ENCODE measurements around the gene CACNA2D3. TPM values are rescaled to one million over a fixed set of nuclear protein-coding genes. Genes with fewer than 3 reads are reported as not detected.

Gene CACNA2D3
- total RNA-seq, 4 donors from 2014 or later, result 0.83 to 5.0 (median 2.5) TPM

DNA sequence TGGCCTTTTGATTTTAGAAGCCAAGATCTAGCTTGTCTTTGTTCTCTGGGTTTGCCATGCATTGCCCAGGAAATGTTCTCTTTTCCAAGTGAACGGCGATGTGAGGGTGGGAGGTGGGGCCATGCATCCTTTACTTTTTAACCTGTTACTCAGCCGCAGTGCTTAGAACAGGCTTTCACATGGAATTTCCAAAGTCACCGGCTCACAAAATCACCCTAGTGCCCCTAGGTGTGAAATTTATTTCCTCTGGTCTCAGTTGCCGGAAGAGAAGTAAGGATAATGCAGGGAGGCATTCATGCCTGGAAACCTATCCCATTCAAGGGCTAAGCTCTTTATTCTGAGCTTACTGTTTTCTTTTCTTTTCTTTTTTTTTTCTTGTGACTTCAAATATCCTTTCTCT, 93.2 kb downstream of the CACNA2D3 start:
- intact Hi-C loops (cut with DNase I; ENCODE audit: low total_unique reads), result no loop called here
- no peak overlapping the region for H3K27ac ChIP-seq
- no peaks in the 10 kb centered on the region for H3K9me3 ChIP-seq
- DNase-seq, result no peak
- H3K4me3 ChIP-seq, result no peak overlapping the region
- no peaks in the 10 kb centered on the region for H3K36me3 ChIP-seq
- H3K4me1 ChIP-seq, result no peaks in the 10 kb centered on the region
- no peaks in the 10 kb centered on the region for H3K27me3 ChIP-seq
- TF ChIP-seq CTCF (IDR thresholded peaks at IDR 0.05), result no peak
- TF ChIP-seq POLR2A (IDR thresholded peaks at IDR 0.05), result no peak

- Histone ChIP-seq H3K36me3 (no peaks in the 10 kb centered on the region), H3K9me3 (no peaks in the 10 kb centered on the region), H3K4me1 (no peaks in the 10 kb centered on the region), H3K27me3 (no peaks in the 10 kb centered on the region), H3K27ac (no peak overlapping the region), H3K4me3 (no peak overlapping the region)
- DNase-seq, result no peak
- TF ChIP-seq CTCF (IDR thresholded peaks at IDR 0.05) (no peak), POLR2A (IDR thresholded peaks at IDR 0.05) (no peak)
- intact Hi-C loops (cut with DNase I; ENCODE audit: low total_unique reads), result no loop called here
Measured at GRCh38 chr3:54217828-54218227, 95.5 kb downstream of the CACNA2D3 start.

GRCh38 chr3:54222316-54222715, 100.0 kb downstream of the CACNA2D3 start:
- TF ChIP-seq POLR2A (IDR thresholded peaks at IDR 0.05), result no peak
- no peak for TF ChIP-seq CTCF (IDR thresholded peaks at IDR 0.05)
- Histone ChIP-seq H3K27me3 (no peaks in the 10 kb centered on the region), H3K4me1 (no peaks in the 10 kb centered on the region), H3K9me3 (no peaks in the 10 kb centered on the region), H3K4me3 (no peak overlapping the region), H3K27ac (no peak overlapping the region), H3K36me3 (no peaks in the 10 kb centered on the region)
- no peak for DNase-seq
- intact Hi-C loops (cut with DNase I; ENCODE audit: low total_unique reads), result no loop called here

DNA sequence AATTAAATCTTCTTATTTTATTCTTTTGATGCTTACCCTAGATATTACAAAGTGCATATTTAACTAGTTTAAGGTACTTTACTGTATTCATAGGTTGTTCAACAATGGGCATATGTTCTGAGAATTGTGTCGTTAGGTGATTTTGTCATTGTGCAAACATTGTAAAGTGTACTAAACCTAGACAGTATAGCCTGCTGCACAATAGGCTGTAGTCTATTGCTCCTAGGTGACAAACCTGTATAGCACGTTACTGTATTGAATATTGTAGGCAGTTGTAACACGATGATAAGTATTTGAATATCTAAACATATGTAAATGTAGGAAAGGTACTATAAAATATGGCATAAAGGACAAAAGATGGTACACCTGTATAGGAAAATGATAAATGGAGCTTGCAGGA, 100.7 kb downstream of the CACNA2D3 start:
- Histone ChIP-seq H3K4me3 (no peak overlapping the region), H3K27me3 (no peaks in the 10 kb centered on the region), H3K9me3 (no peaks in the 10 kb centered on the region), H3K4me1 (no peaks in the 10 kb centered on the region), H3K27ac (no peak overlapping the region), H3K36me3 (no peaks in the 10 kb centered on the region)
- no peak for DNase-seq
- intact Hi-C loops (cut with DNase I; ENCODE audit: low total_unique reads), result no loop called here
- TF ChIP-seq CTCF (IDR thresholded peaks at IDR 0.05) (no peak), POLR2A (IDR thresholded peaks at IDR 0.05) (no peak)

DNA sequence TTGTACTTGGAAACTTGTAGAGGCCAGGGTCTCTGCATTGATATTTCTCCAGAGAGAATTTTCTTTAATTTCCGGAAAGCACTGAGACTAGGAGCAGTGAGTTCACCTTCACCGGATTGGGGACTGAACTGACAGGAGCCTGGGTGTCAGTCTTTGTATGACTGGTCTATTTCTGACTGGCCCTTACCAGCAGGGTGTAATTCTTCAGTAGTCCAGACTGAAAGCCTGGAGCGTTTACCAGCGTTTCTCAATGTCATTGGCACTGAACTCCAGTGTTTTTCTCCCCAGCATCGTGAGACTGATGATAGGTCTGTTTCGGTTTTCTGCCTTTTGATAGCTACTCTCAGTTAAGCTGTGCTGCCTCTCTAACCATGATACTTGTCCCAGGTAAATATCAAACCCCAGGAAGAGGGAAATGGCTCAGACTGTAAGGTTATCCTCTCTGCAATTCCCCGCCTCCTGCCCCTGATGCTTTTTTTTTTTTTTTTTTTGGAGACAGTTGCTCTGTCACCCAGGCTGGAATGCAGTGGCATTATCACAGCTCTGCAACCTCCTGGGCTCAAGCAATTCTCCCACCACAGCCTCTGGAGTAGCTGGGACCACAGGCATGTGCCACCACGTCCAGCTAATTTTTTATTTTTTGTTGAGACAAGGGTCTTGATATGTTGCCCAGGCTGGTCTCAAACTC, 103.6 kb downstream of the CACNA2D3 start:
- TF ChIP-seq POLR2A (IDR thresholded peaks at IDR 0.05) (no peak), CTCF (IDR thresholded peaks at IDR 0.05) (no peak)
- no peak overlapping the region for H3K27ac ChIP-seq
- H3K27me3 ChIP-seq, result no peaks in the 10 kb centered on the region
- no peak for DNase-seq
- H3K4me3 ChIP-seq, result no peak overlapping the region
- H3K9me3 ChIP-seq, result no peaks in the 10 kb centered on the region
- H3K4me1 ChIP-seq, result no peaks in the 10 kb centered on the region
- H3K36me3 ChIP-seq, result no peaks in the 10 kb centered on the region
- intact Hi-C loops (cut with DNase I; ENCODE audit: low total_unique reads), result no loop called here

Data from uterus (tissue), 4 donors.